Kidney epithelial cell (primary cell): ENCODE data around the gene HDAC11. TPM values are rescaled to one million over a fixed set of nuclear protein-coding genes. Genes with fewer than 3 reads are reported as not detected.

Experiments
- DNase-seq: peaks from one replicate; pipeline ENCODE4 v3.0.0-alpha.2; 2010; ENCODE audit warnings: low read depth
- H3K27me3 ChIP-seq: 2 replicates; pipeline ENCODE4 v1.6.0; 2011; ENCODE audit warnings: low read length; ENCODE audit not compliant: control insufficient read depth, insufficient read depth
- H3K36me3 ChIP-seq: 2 replicates; pipeline ENCODE4 v1.5.1; 2011; ENCODE audit warnings: low read length; ENCODE audit not compliant: control insufficient read depth, insufficient read depth
- H3K4me3 ChIP-seq: 2 replicates; pipeline ENCODE4 v1.5.1; 2011; ENCODE audit warnings: low read depth, mild to moderate bottlenecking, control low read depth, low read length
- CTCF ChIP-seq: IDR thresholded peaks from 2 replicates; pipeline ENCODE4 v1.5.1; 2011; ENCODE audit warnings: mild to moderate bottlenecking, moderate library complexity, low read length, control low read depth, inconsistent platforms; ENCODE audit not compliant: insufficient read depth, poor library complexity, severe bottlenecking
- total RNA-seq: library from RNA; depleted of rRNA; stranded (reverse); fragments of >200 nt; gene quantifications from 2 replicates; pipeline ENCODE4 v1.2.3, GENCODE V29; 2015

Gene HDAC11
- total RNA-seq, 1 donor from 2014 or later: 14.3 TPM

GRCh38 chr3:13545952-13546454, 65.9 kb downstream of the HDAC11 start:
- no peak for DNase-seq
- TF ChIP-seq CTCF: no peak
- no peaks in the 10 kb centered on the region for H3K36me3 ChIP-seq
- H3K4me3 ChIP-seq: no peak overlapping the region
- peaks cover 16% of the 10 kb centered on the region for H3K27me3 ChIP-seq

GRCh38 chr3:13546667-13547171, 66.6 kb downstream of the HDAC11 start:
- Histone ChIP-seq H3K27me3 (peaks cover 16% of the 10 kb centered on the region), H3K36me3 (no peaks in the 10 kb centered on the region), H3K4me3 (no peak overlapping the region)
- TF ChIP-seq CTCF: no peak
- no peak for DNase-seq

- TF ChIP-seq CTCF: no peak
- DNase-seq: no peak
- Histone ChIP-seq H3K36me3 (no peaks in the 10 kb centered on the region), H3K4me3 (no peak overlapping the region), H3K27me3 (peaks cover 22% of the 10 kb centered on the region)
Measured at GRCh38 chr3:13547591-13548371, 67.7 kb downstream of the HDAC11 start.

- Histone ChIP-seq H3K4me3 (no peak within 1 kb of the TSS), H3K36me3 (no peaks in the 10 kb centered on the region), H3K27me3 (peaks cover 27% of the 10 kb centered on the region)
- no peak for TF ChIP-seq CTCF
- no peak for DNase-seq
Measured at GRCh38 chr3:13548696-13549622, 68.9 kb downstream of the HDAC11 start, which contains the start of gene FBLN2. FBLN2 (plus strand) TSS chr3:13549125; CDS start chr3:13570356, 21,231 bp downstream.

- no peak overlapping the region for H3K4me3 ChIP-seq
- peaks cover 30% of the 10 kb centered on the region for H3K27me3 ChIP-seq
- TF ChIP-seq CTCF: no peak
Measured at GRCh38 chr3:13549623-13550422, 69.7 kb downstream of the HDAC11 start.

More at GRCh38 chr3:13549623-13550422, 69.7 kb downstream of the HDAC11 start:
- H3K36me3 ChIP-seq: no peaks in the 10 kb centered on the region
- DNase-seq: no peak
